Stomach (tissue), 4 donors: ENCODE data around the gene CHRNA5.

Source experiments
- EP300 ChIP-seq: sonication (generic); formaldehyde crosslinking; IDR thresholded peaks from one replicate; pipeline ENCODE4 v1.6.1; 2017; ENCODE audit warnings: antibody characterized with exemption
- POLR2A ChIP-seq, 4 donors: fragments of 450-650 bp; IDR thresholded peaks; one replicate each; pipeline ENCODE4 v1.6.1; 2016; ENCODE audit warnings: antibody characterized with exemption in 4 of 4, control low read depth in 2 of 4, mild to moderate bottlenecking in 1 of 4, moderate library complexity in 1 of 4
- POLR2AphosphoS5 ChIP-seq, 3 donors: sonication (generic); formaldehyde crosslinking; IDR thresholded peaks; one replicate each; pipeline ENCODE4 v1.6.1; 2016; ENCODE audit warnings: antibody characterized with exemption in 3 of 3
- TF ChIP-seq, protein P1 (sequence below), 7 experiments: fragments of 450-650 bp in 4 of 7; fragments of 200-600 bp in 3 of 7; sonication (generic) in 3 of 7; IDR thresholded peaks; one replicate each; pipeline ENCODE4 v1.5.1; 2016 to 2019; ENCODE audit warnings: antibody characterized with exemption in 7 of 7, control low read depth in 2 of 7, mild to moderate bottlenecking in 1 of 7

DNA sequence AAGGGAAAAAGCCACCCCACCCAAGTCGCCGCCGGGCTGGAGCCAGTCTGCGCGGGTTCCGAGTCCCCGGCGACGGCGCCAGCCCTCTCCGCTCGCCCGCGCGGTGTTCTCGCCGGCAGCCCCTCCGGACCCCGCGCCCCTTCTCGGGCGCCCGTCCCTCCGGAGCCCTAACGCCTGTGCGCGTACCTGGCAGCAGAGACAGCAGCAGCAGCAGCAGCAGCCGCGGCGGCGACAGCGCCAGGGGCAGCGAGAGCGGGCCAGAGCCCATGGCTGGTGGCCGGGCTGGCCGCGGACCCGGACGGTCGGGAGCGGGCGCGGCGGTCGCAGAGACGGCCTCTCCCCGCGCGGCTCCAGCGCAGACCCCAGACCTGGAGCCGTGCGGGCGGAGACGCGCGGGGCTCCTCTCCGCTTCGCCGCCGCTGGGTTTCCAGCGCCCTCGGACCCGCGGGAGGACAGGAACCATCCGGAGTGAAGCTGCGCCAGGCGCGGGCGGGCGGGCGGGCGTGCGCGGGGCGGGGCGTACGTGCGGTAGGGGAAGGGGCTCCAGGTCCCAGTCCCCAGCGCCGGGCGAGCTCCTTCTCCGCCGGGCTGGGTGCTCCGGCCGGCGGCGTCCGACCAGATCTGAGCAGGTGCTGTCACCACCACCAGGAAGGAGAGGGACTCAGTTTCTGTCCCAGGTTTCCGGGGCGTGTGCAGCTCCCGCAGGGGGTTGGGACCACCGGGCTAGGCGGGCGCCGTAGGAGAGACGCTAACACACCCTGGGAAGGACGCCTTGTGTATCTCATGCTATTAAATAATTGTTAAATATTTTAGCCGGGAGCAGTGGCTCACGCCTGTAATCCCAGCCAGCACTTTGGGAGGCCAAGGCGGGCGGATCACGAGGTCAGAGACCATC lies 55.5 kb downstream of the CHRNA5 start, which contains the start of gene CHRNA3:
- TF ChIP-seq, protein P1, sequence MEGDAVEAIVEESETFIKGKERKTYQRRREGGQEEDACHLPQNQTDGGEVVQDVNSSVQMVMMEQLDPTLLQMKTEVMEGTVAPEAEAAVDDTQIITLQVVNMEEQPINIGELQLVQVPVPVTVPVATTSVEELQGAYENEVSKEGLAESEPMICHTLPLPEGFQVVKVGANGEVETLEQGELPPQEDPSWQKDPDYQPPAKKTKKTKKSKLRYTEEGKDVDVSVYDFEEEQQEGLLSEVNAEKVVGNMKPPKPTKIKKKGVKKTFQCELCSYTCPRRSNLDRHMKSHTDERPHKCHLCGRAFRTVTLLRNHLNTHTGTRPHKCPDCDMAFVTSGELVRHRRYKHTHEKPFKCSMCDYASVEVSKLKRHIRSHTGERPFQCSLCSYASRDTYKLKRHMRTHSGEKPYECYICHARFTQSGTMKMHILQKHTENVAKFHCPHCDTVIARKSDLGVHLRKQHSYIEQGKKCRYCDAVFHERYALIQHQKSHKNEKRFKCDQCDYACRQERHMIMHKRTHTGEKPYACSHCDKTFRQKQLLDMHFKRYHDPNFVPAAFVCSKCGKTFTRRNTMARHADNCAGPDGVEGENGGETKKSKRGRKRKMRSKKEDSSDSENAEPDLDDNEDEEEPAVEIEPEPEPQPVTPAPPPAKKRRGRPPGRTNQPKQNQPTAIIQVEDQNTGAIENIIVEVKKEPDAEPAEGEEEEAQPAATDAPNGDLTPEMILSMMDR (IDR thresholded peaks at IDR 0.05), result no peak
- TF ChIP-seq POLR2A (IDR thresholded peaks at IDR 0.05), result no peak
- TF ChIP-seq EP300, result no peak
- no peak for TF ChIP-seq POLR2AphosphoS5 (IDR thresholded peaks at IDR 0.05)
